ENCODE measurements around the gene DUSP7. TPM values are rescaled to one million over a fixed set of nuclear protein-coding genes. Genes with fewer than 3 reads are reported as not detected.

Gene DUSP7
- total RNA-seq, 1 donor from 2014 or later: 25.9 TPM

DNA sequence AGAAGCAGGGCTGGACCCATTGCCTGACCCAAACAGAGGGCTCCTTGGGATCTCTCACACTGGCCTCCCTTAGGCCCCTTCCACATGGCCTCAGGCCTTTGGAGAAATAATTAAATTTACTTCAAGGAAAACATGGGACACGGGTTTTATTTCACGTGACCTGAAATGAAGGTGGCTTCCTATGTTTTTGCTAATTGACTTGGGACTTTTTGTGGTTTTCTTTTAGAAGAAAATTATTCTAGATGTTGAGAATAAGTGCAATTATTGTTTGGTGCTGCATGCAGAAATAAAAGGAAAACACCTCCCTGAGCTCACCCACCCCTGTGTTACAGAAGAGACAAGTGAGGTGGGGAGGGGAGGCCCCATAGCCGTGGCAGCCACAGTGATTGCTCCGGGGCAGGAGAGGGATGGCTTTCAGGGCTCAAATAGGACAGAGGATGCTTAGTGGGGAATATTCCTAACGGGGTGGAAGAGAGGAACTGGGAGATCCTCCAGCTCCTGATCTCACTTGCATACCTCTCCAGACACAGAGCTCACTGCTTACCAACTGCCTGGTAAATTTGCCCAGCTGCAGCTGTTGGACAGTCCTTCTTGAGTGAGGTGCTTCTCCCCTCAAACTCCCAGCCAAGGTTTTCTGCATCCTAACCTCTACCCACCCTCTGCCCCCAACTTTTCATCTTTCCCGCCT is 31.5 kb downstream of the DUSP7 start:
- Mint-ChIP-seq H3K4me3 (no peak overlapping the region), H3K36me3 (no peaks in the 10 kb centered on the region), H3K27ac (no peak overlapping the region), H3K9me3 (no peaks in the 10 kb centered on the region), H3K27me3 (no peaks in the 10 kb centered on the region), H3K4me1 (ENCODE audit: unreplicated experiment) (peaks cover 43% of the 10 kb centered on the region)
- DNase-seq (ENCODE audit: extremely low spot score, unreplicated experiment): no peak
- TF ChIP-seq, protein P1, sequence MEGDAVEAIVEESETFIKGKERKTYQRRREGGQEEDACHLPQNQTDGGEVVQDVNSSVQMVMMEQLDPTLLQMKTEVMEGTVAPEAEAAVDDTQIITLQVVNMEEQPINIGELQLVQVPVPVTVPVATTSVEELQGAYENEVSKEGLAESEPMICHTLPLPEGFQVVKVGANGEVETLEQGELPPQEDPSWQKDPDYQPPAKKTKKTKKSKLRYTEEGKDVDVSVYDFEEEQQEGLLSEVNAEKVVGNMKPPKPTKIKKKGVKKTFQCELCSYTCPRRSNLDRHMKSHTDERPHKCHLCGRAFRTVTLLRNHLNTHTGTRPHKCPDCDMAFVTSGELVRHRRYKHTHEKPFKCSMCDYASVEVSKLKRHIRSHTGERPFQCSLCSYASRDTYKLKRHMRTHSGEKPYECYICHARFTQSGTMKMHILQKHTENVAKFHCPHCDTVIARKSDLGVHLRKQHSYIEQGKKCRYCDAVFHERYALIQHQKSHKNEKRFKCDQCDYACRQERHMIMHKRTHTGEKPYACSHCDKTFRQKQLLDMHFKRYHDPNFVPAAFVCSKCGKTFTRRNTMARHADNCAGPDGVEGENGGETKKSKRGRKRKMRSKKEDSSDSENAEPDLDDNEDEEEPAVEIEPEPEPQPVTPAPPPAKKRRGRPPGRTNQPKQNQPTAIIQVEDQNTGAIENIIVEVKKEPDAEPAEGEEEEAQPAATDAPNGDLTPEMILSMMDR (conservative IDR thresholded peaks at IDR 0.05): no peak

DNA sequence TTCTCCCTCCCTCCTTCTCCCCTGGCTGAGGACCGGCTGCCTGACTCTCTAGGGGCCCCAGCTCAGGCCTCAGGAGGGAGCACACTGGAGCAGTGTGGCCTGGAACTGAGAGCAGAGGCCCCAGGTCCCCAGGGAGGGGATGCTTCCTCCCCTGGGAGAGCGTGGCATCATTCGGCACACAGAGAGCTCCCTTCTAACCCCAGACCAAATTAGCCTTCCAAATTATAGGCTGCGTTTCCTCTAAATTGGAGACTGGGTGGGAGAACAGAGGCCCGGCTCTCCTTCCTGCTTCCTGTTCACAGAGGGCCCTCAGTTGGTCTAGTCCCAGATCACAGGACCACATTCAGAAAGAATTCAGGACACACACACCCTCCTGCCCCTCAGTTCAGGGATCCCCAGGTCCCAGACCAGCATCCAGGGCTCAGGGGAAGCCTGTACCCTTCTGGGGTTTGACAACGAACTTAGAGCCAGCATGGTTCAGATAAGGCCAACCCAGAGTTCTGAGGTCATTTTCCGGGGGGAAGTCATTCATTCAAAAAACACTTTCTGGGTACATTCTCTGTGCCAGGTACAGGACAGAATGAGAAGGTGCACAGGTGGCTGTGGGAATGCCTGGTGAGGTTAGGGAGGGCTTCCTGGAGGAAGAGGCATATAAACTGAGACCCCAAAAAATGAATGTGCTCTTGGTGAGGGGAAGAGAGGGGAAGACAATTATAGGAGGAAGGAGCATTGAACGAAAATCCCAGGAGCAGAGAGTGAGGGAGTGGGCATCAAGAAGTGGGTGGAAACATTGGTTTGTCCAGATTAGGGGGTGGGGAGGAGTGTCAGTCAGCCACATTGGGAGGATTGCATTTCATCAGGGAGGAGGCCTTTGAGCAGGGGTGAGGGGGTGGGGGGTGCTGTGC is 32.3 kb downstream of the DUSP7 start:
- Mint-ChIP-seq H3K4me1 (ENCODE audit: unreplicated experiment) (peaks cover 41% of the 10 kb centered on the region), H3K9me3 (no peaks in the 10 kb centered on the region), H3K27me3 (no peaks in the 10 kb centered on the region), H3K4me3 (no peak overlapping the region), H3K27ac (no peak overlapping the region), H3K36me3 (no peaks in the 10 kb centered on the region)
- TF ChIP-seq, protein P1 (conservative IDR thresholded peaks at IDR 0.05): no peak
- no peak for DNase-seq (ENCODE audit: extremely low spot score, unreplicated experiment)

DNA sequence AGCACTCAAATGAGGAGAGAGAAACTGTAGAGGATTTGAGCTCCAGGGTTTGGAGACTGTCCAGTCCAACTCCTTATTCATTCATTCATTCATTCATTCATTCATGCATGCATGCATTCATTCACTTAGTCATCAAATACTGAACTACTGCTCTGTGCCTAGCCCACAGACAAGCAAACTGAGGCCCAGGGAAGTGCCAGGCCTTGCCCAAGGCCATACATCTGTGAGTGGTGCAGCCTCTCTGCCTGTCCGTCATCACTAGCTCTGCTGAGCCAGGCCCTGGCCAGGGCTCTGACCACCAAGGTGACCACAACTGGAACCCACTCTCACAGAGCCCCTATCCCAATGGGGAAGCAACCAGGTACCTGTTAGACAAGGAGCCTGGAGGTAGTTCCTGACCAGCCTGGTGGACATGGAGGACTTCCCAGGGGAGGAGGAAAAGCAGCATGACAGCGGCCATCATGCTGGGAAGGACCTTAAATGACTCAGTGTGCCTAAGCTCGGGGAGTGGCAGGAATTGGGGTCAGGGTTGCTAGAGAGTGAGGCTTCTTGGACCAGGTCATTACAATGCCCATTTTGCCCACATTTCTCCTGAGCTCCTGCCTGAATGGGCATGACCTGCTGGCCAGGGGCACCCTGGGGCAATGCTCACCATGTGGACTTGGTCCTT is 33.1 kb downstream of the DUSP7 start:
- no peak overlapping the region for H3K27ac Mint-ChIP-seq

DNA sequence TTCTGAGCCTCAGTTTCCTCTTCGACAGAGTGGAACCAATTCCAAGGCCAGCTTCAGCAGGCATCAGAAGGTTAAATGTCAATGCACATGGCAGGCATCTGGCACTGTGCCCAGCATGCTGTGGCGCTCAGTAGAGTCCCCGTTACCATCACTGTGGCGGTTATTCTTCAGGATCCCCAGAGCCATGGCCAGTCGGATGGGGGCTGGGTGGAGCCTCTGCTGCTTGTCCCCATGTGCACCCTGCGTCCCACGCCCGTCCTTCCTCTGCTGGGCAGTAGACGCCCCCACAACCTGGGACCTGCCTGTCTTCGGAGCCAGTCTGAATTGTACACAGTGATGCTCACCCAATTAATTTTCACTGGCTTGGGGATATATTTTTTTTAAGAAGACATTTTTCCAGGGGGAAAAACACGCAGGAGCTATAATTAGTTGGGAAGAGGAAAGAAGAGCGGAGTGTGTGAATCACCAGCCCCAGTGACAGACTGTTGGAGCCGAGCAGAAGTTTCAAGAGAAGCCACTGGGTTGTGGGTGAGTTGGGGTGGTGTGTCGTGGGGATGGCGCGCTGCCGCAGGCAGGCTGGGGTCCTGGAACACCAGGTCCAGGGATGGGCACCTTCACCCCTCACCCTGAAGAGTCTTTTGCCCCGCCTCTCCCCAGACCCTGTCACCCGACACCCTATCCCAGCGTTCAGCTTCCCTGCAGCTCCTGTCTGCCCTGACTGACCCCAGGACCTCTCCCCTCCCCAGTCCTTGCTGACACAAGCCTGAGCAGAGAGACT is 33.9 kb downstream of the DUSP7 start:
- TF ChIP-seq, protein P1 (conservative IDR thresholded peaks at IDR 0.05): no peak
- H3K4me3 Mint-ChIP-seq: no peak overlapping the region
- DNase-seq (ENCODE audit: extremely low spot score, unreplicated experiment): no peak
- H3K36me3 Mint-ChIP-seq: no peaks in the 10 kb centered on the region
- peaks cover 41% of the 10 kb centered on the region for H3K4me1 Mint-ChIP-seq (ENCODE audit: unreplicated experiment)
- no peak overlapping the region for H3K27ac Mint-ChIP-seq
- no peaks in the 10 kb centered on the region for H3K27me3 Mint-ChIP-seq
- no peaks in the 10 kb centered on the region for H3K9me3 Mint-ChIP-seq

More for the DNA sequence above, 33.1 kb downstream of the DUSP7 start:
- no peaks in the 10 kb centered on the region for H3K9me3 Mint-ChIP-seq
- TF ChIP-seq, protein P1 (conservative IDR thresholded peaks at IDR 0.05): no peak
- H3K36me3 Mint-ChIP-seq: no peaks in the 10 kb centered on the region
- H3K4me1 Mint-ChIP-seq (ENCODE audit: unreplicated experiment): peaks cover 38% of the 10 kb centered on the region
- no peak overlapping the region for H3K4me3 Mint-ChIP-seq
- no peak for DNase-seq (ENCODE audit: extremely low spot score, unreplicated experiment)
- H3K27me3 Mint-ChIP-seq: no peaks in the 10 kb centered on the region
